HL-60 (cell line): Measurements from ENCODE around the gene THBS4.

Experiments used
- DNase-seq, 2 experiments: peaks; one replicate each; pipeline ENCODE4 v3.0.0-alpha.2; 2010 to 2020; ENCODE audit warnings: low read depth in 1 of 2, low spot score in 1 of 2
- H3K27ac ChIP-seq: fragments of 250-450 bp; sonication (Bioruptor Pico); replicated peaks from 2 replicates; pipeline ENCODE4 v1.5.1; 2020; ENCODE audit warnings: mild to moderate bottlenecking, moderate library complexity
- H3K27me3 ChIP-seq: fragments of 250-450 bp; sonication (Bioruptor Pico); 2 replicates; pipeline ENCODE4 v1.5.1; 2021; ENCODE audit warnings: mild to moderate bottlenecking, moderate library complexity; ENCODE audit not compliant: insufficient read depth, poor library complexity, severe bottlenecking
- H3K4me3 ChIP-seq: replicated peaks from 2 replicates; pipeline ENCODE4 v1.5.1; 2011; ENCODE audit warnings: mild to moderate bottlenecking, control low read depth, low read length; ENCODE audit not compliant: insufficient read depth
- CTCF ChIP-seq: IDR thresholded peaks from one replicate; pipeline ENCODE4 v1.5.1; 2011; ENCODE audit warnings: low read length, control low read depth, inconsistent platforms; ENCODE audit not compliant: insufficient read depth
- GABPA ChIP-seq: IDR thresholded peaks from 2 replicates; pipeline ENCODE4 v1.6.1; 2012; ENCODE audit warnings: low read depth
- POLR2AphosphoS5 ChIP-seq: IDR thresholded peaks from 2 replicates; pipeline ENCODE4 v1.6.1; 2012; ENCODE audit warnings: low read depth
- REST ChIP-seq: IDR thresholded peaks from 2 replicates; pipeline ENCODE4 v1.6.1; 2012; ENCODE audit warnings: low read depth; ENCODE audit not compliant: insufficient replicate concordance
- SPI1 ChIP-seq: IDR thresholded peaks from 2 replicates; pipeline ENCODE4 v1.6.1; 2012; ENCODE audit warnings: low read depth, mild to moderate bottlenecking, borderline replicate concordance

Gene THBS4

GRCh38 chr5:80025069-80025468 is 10.1 kb upstream of the THBS4 start:
- no peak overlapping the region for H3K27ac ChIP-seq
- TF ChIP-seq POLR2AphosphoS5 (no peak), GABPA (no peak), REST (no peak), CTCF (no peak), SPI1 (no peak)
- H3K27me3 ChIP-seq: no peaks in the 10 kb centered on the region
- DNase-seq: no peak
- no peak overlapping the region for H3K4me3 ChIP-seq

GRCh38 chr5:80026841-80027240 is 8.3 kb upstream of the THBS4 start:
- no peak for DNase-seq
- H3K27me3 ChIP-seq: no peaks in the 10 kb centered on the region
- H3K27ac ChIP-seq: no peak overlapping the region
- no peak overlapping the region for H3K4me3 ChIP-seq
- TF ChIP-seq REST (no peak), SPI1 (no peak), CTCF (no peak), POLR2AphosphoS5 (no peak), GABPA (no peak)

GRCh38 chr5:80031109-80031508 is 4.0 kb upstream of the THBS4 start:
- no peak overlapping the region for H3K4me3 ChIP-seq
- no peak overlapping the region for H3K27ac ChIP-seq
- peaks cover 8% of the 10 kb centered on the region for H3K27me3 ChIP-seq
- TF ChIP-seq CTCF: no peak
- TF ChIP-seq REST: no peak
- TF ChIP-seq GABPA: no peak
- no peak for TF ChIP-seq SPI1
- TF ChIP-seq POLR2AphosphoS5: no peak
- DNase-seq: no peak
